Medulla oblongata (tissue), 1 donor: Measurements from ENCODE around the gene VEGFC.

Experiments used
- DNase-seq: peaks from one replicate; pipeline ENCODE4 v3.0.0-alpha.2; 2015; ENCODE audit errors: extremely low spot score

The VEGFC gene

GRCh38 chr4:176761872-176762271 is 30.9 kb downstream of the VEGFC start:
- no peak for DNase-seq

- DNase-seq, result no peak
Measured at GRCh38 chr4:176760471-176760870, 32.3 kb downstream of the VEGFC start.

GRCh38 chr4:176758731-176759130 is 34.0 kb downstream of the VEGFC start:
- no peak for DNase-seq

GRCh38 chr4:176758323-176758722 is 34.4 kb downstream of the VEGFC start:
- no peak for DNase-seq

GRCh38 chr4:176755613-176756012 is 37.1 kb downstream of the VEGFC start:
- DNase-seq, result no peak

GRCh38 chr4:176755001-176755400 is 37.7 kb downstream of the VEGFC start:
- no peak for DNase-seq

- DNase-seq, result no peak
Measured at GRCh38 chr4:176753049-176753448, 39.7 kb downstream of the VEGFC start.

- no peak for DNase-seq
Measured at GRCh38 chr4:176752191-176752749, 40.5 kb downstream of the VEGFC start.

GRCh38 chr4:176751061-176751460 is 41.7 kb downstream of the VEGFC start:
- no peak for DNase-seq

- no peak for DNase-seq
Measured at GRCh38 chr4:176746846-176747245, 45.9 kb downstream of the VEGFC start.

- no peak for DNase-seq
Measured at GRCh38 chr4:176745902-176746301, 46.8 kb downstream of the VEGFC start.

- no peak for DNase-seq
Measured at GRCh38 chr4:176744091-176744490, 48.6 kb downstream of the VEGFC start.

- no peak for DNase-seq
Measured at GRCh38 chr4:176742211-176742610, 50.5 kb downstream of the VEGFC start.

- no peak for DNase-seq
Measured at GRCh38 chr4:176741253-176741652, 51.5 kb downstream of the VEGFC start.

- DNase-seq, result no peak
Measured at GRCh38 chr4:176735300-176735699, 57.4 kb downstream of the VEGFC start.

- DNase-seq, result no peak
Measured at GRCh38 chr4:176734461-176734860, 58.3 kb downstream of the VEGFC start.

GRCh38 chr4:176729489-176729888 is 63.2 kb downstream of the VEGFC start:
- DNase-seq, result no peak

- DNase-seq, result no peak
Measured at GRCh38 chr4:176726803-176727202, 65.9 kb downstream of the VEGFC start.

GRCh38 chr4:176721459-176721858 is 71.3 kb downstream of the VEGFC start:
- DNase-seq, result no peak

- no peak for DNase-seq
Measured at GRCh38 chr4:176718881-176719280, 73.8 kb downstream of the VEGFC start.

- DNase-seq, result no peak
Measured at GRCh38 chr4:176717237-176717636, 75.5 kb downstream of the VEGFC start.

GRCh38 chr4:176709417-176709816 is 83.3 kb downstream of the VEGFC start:
- DNase-seq, result no peak

- DNase-seq, result no peak
Measured at GRCh38 chr4:176708771-176709311, 83.9 kb downstream of the VEGFC start.

GRCh38 chr4:176690716-176691115 is 102.0 kb downstream of the VEGFC start:
- no peak for DNase-seq
